Kidney epithelial cell (primary cell): ENCODE results near the gene SEZ6. TPM values are rescaled to one million over a fixed set of nuclear protein-coding genes. Genes with fewer than 3 reads are reported as not detected.

Experiments
- DNase-seq: peaks from one replicate; pipeline ENCODE4 v3.0.0-alpha.2; 2010; ENCODE audit warnings: low read depth
- H3K27me3 ChIP-seq: 2 replicates; pipeline ENCODE4 v1.6.0; 2011; ENCODE audit warnings: low read length; ENCODE audit not compliant: control insufficient read depth, insufficient read depth
- H3K36me3 ChIP-seq: 2 replicates; pipeline ENCODE4 v1.5.1; 2011; ENCODE audit warnings: low read length; ENCODE audit not compliant: control insufficient read depth, insufficient read depth
- H3K4me3 ChIP-seq: 2 replicates; pipeline ENCODE4 v1.5.1; 2011; ENCODE audit warnings: low read depth, mild to moderate bottlenecking, control low read depth, low read length
- total RNA-seq: library from RNA; depleted of rRNA; stranded (reverse); fragments of >200 nt; gene quantifications from 2 replicates; pipeline ENCODE4 v1.2.3, GENCODE V29; 2015
- TF ChIP-seq, protein P1 (sequence below): IDR thresholded peaks from 2 replicates; pipeline ENCODE4 v1.5.1; 2011; ENCODE audit warnings: mild to moderate bottlenecking, moderate library complexity, low read length, control low read depth, inconsistent platforms; ENCODE audit not compliant: insufficient read depth, poor library complexity, severe bottlenecking

SEZ6 gene
- total RNA-seq, 1 donor from 2014 or later = not detected

DNA sequence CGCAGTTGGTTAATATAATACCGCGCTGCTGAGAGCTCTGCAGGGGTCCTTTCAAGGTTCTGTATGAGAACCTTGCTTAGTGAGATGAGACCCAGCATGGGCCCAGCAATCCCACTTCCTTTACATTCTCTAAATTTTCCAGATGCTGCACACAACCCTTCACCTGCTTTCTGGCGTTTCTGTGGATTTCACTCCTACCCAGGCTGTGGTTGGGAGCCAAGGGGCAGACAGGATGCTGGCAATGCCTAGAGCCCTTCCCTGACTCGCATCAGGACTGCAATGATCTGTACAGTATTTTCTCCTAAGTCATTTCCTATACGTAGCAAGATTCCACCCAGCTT, 27.0 kb upstream of the SEZ6 start:
- TF ChIP-seq, protein P1, sequence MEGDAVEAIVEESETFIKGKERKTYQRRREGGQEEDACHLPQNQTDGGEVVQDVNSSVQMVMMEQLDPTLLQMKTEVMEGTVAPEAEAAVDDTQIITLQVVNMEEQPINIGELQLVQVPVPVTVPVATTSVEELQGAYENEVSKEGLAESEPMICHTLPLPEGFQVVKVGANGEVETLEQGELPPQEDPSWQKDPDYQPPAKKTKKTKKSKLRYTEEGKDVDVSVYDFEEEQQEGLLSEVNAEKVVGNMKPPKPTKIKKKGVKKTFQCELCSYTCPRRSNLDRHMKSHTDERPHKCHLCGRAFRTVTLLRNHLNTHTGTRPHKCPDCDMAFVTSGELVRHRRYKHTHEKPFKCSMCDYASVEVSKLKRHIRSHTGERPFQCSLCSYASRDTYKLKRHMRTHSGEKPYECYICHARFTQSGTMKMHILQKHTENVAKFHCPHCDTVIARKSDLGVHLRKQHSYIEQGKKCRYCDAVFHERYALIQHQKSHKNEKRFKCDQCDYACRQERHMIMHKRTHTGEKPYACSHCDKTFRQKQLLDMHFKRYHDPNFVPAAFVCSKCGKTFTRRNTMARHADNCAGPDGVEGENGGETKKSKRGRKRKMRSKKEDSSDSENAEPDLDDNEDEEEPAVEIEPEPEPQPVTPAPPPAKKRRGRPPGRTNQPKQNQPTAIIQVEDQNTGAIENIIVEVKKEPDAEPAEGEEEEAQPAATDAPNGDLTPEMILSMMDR = no peak
- Histone ChIP-seq H3K4me3 (no peak overlapping the region), H3K36me3 (no peaks in the 10 kb centered on the region), H3K27me3 (peaks cover 37% of the 10 kb centered on the region)
- DNase-seq = no peak

DNA sequence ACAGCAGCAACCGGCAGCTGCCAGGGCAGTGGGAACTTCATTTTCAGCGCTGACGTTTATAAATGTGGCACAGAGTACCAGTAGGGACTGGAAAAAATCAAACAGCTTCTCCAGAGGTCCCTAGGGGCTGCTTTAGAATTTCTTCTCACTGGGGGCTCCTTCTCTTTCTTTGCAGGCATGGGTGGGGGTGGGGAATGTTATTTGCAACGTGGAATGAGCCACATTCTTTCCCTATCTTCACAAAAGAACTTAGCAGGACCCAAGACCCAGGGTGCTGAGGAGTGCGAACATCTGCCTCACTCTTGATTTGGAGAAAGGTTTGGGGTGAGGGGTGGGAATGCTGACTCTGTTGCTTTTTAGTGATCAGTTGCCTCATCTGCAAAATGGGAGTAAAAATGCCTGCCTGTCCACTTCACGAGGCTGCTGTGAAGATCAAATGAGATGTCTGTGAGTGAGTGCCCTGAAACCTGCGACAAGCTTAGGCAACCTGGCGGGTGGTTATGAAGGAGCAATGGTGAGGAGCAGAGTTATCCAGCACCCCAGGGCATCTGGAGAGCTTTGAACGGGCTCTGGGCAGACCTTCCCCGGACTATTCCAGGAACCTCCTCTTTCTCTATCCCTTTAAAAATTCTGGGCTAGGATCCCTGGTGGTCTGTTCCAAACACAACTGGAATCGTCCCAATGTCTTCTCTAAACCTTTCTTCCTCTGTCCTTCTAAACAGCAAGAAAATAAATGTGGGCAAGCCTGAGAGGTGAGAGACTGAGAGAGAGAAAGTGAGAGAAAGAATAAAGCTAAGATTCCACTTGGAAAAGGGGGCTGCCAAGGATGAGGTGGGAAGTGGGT, 26.4 kb upstream of the SEZ6 start:
- Histone ChIP-seq H3K4me3 (no peak overlapping the region), H3K27me3 (peaks cover 36% of the 10 kb centered on the region), H3K36me3 (no peaks in the 10 kb centered on the region)
- TF ChIP-seq, protein P1 = no peak
- DNase-seq = no peak

DNA sequence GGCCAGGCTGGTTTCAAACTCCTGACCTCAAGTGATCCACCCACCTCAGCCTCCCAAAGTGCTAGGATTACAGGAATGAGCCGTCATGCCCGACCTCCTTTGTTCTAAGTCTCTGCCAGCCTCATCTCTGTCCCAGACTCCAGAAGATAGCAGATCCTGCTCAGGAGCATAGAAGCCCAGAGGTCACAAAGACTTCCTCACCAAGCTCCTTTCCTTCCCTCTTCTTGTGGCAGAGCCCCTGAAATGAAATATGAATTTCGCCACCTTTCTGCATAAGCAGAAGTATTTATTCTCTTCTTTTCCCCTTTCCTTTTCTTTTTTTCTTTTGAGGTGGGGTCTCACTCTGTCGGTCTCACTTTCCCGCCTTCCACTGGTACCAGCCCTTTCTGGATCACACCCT, 25.7 kb upstream of the SEZ6 start:
- peaks cover 33% of the 10 kb centered on the region for H3K27me3 ChIP-seq
- no peak overlapping the region for H3K4me3 ChIP-seq
- TF ChIP-seq, protein P1 = no peak
- H3K36me3 ChIP-seq = no peaks in the 10 kb centered on the region
- DNase-seq = no peak

DNA sequence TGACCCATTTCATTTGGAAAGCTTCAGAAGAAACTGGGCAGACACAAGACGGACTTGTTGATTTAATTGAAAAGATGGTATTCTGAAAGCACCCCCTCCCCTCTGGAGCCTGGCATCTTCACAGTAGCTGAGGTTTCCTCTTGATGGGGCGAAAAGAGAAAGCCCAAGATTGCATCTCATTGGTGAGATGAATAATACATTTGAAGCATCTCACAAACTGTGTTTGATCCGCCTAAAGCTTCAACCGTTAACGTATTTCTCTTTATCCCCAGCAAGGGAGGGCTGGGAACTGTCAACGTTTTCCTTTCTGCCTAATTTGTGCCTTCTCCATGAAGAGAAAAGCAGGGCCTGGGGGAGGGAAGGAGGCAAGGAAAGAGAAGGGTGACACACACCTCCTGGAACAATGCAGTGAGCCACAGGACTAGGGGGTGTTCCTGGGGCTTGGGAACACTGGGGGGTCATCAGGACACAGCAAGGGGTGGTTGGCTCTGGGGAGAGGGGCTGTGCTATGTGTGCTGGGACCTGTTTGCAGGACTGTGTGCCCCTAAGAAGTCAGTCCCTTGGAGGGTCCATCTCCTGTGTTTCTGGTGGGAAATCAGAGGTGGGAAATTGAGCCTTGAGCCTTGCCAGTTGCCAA, 18.6 kb upstream of the SEZ6 start:
- TF ChIP-seq, protein P1 = no peak
- peaks cover 46% of the 10 kb centered on the region for H3K27me3 ChIP-seq
- H3K4me3 ChIP-seq = no peak overlapping the region
- no peaks in the 10 kb centered on the region for H3K36me3 ChIP-seq
- no peak for DNase-seq

DNA sequence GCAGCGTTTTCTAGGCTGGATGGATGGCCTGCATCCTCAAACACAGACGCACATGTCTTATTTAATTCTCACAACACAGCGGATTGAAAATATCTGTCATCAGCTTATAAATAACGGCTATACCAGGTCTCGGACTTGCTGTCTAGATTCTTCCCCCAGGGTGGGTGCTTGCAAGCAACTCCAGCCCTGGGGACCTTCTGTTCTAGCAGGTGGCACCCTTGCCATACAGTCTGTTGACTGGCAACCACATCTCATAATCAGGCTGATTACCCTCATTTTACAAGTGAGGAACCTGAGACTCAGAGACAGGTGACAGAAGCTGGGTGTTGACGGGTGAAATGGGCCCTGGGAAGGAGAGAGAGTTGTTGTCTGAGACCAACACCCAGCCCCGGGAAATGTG, 16.2 kb upstream of the SEZ6 start:
- TF ChIP-seq, protein P1 = no peak
- H3K27me3 ChIP-seq = peaks cover 53% of the 10 kb centered on the region
- DNase-seq = no peak

More for the DNA sequence above, 16.2 kb upstream of the SEZ6 start:
- Histone ChIP-seq H3K36me3 (no peaks in the 10 kb centered on the region), H3K4me3 (no peak overlapping the region)
